ENCODE results near the gene NUDC.

Gene NUDC

GRCh38 chr1:26972821-26973220 lies 51.3 kb downstream of the NUDC start:
- no peak overlapping the region for H2BK120ac ChIP-seq (ENCODE audit: low read depth, low read length)
- H3K27me3 ChIP-seq (ENCODE audit: insufficient read depth, low read length, poor library complexity): no peaks in the 10 kb centered on the region
- DNase-seq: no peak
- no peak overlapping the region for H3K9ac ChIP-seq (ENCODE audit: low read length)
- no peak overlapping the region for H2BK15ac ChIP-seq (replicated peaks; ENCODE audit: low read depth)
- H3K4ac ChIP-seq (ENCODE audit: low read depth, low read length): no peak overlapping the region
- H2AK5ac ChIP-seq (ENCODE audit: low read length): no peak overlapping the region
- H3K27ac ChIP-seq (ENCODE audit: low read depth, low read length): no peak overlapping the region
- no peaks in the 10 kb centered on the region for H3K79me2 ChIP-seq (ENCODE audit: control insufficient read depth, insufficient read depth, low read length)
- no peak overlapping the region for H2BK5ac ChIP-seq (ENCODE audit: low read length)
- H3K4me3 ChIP-seq (ENCODE audit: low read length): no peak overlapping the region
- H3K18ac ChIP-seq (ENCODE audit: low read length): no peak overlapping the region
- H3K4me1 ChIP-seq (ENCODE audit: control insufficient read depth, low read depth, low read length): no peaks in the 10 kb centered on the region
- WGBS (ENCODE audit: extremely low coverage, insufficient coverage, low lambda C conversion rate): no CpG with 5 or more reads among the region's 4 CpGs
- no peak overlapping the region for H3K4me2 ChIP-seq (ENCODE audit: low read length)
- H3K56ac ChIP-seq (ENCODE audit: low read length): no peak overlapping the region
- H3K23ac ChIP-seq (ENCODE audit: low read length): no peak overlapping the region
- H3K79me1 ChIP-seq (ENCODE audit: low read length): no peaks in the 10 kb centered on the region
- H3K36me3 ChIP-seq (ENCODE audit: control insufficient read depth, insufficient read depth, low read length): no peaks in the 10 kb centered on the region
- H4K8ac ChIP-seq (ENCODE audit: low read depth, low read length): no peak overlapping the region
- H4K5ac ChIP-seq (ENCODE audit: low read length): no peak overlapping the region

- no peaks in the 10 kb centered on the region for H3K79me1 ChIP-seq (ENCODE audit: low read length)
These were observed 55.3 kb downstream of the NUDC start for GRCh38 chr1:26976621-26977510.

GRCh38 chr1:26978901-26979300 lies 57.4 kb downstream of the NUDC start:
- DNase-seq: no peak
- no CpG with 5 or more reads among the region's 2 CpGs for WGBS (ENCODE audit: extremely low coverage, insufficient coverage, low lambda C conversion rate)

More at GRCh38 chr1:26976621-26977510, 55.3 kb downstream of the NUDC start:
- H3K4me2 ChIP-seq (ENCODE audit: low read length): no peak overlapping the region
- no peaks in the 10 kb centered on the region for H3K27me3 ChIP-seq (ENCODE audit: insufficient read depth, low read length, poor library complexity)
- H4K8ac ChIP-seq (ENCODE audit: low read depth, low read length): no peak overlapping the region
- H3K36me3 ChIP-seq (ENCODE audit: control insufficient read depth, insufficient read depth, low read length): no peaks in the 10 kb centered on the region
- H3K79me2 ChIP-seq (ENCODE audit: control insufficient read depth, insufficient read depth, low read length): no peaks in the 10 kb centered on the region
- H3K4me3 ChIP-seq (ENCODE audit: low read length): no peak overlapping the region
- WGBS (ENCODE audit: extremely low coverage, insufficient coverage, low lambda C conversion rate): no CpG with 5 or more reads among the region's 3 CpGs
- H3K23ac ChIP-seq (ENCODE audit: low read length): no peak overlapping the region
- H3K9ac ChIP-seq (ENCODE audit: low read length): no peak overlapping the region
- H4K5ac ChIP-seq (ENCODE audit: low read length): no peak overlapping the region
- H3K4me1 ChIP-seq (ENCODE audit: control insufficient read depth, low read depth, low read length): no peaks in the 10 kb centered on the region
- H2AK5ac ChIP-seq (ENCODE audit: low read length): no peak overlapping the region
- DNase-seq: no peak
- H2BK15ac ChIP-seq (replicated peaks; ENCODE audit: low read depth): no peak overlapping the region
- H3K18ac ChIP-seq (ENCODE audit: low read length): no peak overlapping the region
- H2BK120ac ChIP-seq (ENCODE audit: low read depth, low read length): no peak overlapping the region
- no peak overlapping the region for H3K27ac ChIP-seq (ENCODE audit: low read depth, low read length)
- H3K56ac ChIP-seq (ENCODE audit: low read length): no peak overlapping the region
- H3K4ac ChIP-seq (ENCODE audit: low read depth, low read length): no peak overlapping the region
- H2BK5ac ChIP-seq (ENCODE audit: low read length): no peak overlapping the region

GRCh38 chr1:26981146-26981846 lies 59.8 kb downstream of the NUDC start:
- Histone ChIP-seq H3K4me3 (ENCODE audit: low read length) (no peak overlapping the region), H3K4me2 (ENCODE audit: low read length) (no peak overlapping the region), H3K56ac (ENCODE audit: low read length) (no peak overlapping the region), H3K4ac (ENCODE audit: low read depth, low read length) (no peak overlapping the region), H3K27me3 (ENCODE audit: insufficient read depth, low read length, poor library complexity) (no peaks in the 10 kb centered on the region), H3K4me1 (ENCODE audit: control insufficient read depth, low read depth, low read length) (no peaks in the 10 kb centered on the region), H2BK5ac (ENCODE audit: low read length) (no peak overlapping the region), H2BK120ac (ENCODE audit: low read depth, low read length) (no peak overlapping the region), H3K79me1 (ENCODE audit: low read length) (no peaks in the 10 kb centered on the region), H3K18ac (ENCODE audit: low read length) (no peak overlapping the region), H2AK5ac (ENCODE audit: low read length) (no peak overlapping the region), H3K27ac (ENCODE audit: low read depth, low read length) (no peak overlapping the region), H2BK15ac (replicated peaks; ENCODE audit: low read depth) (no peak overlapping the region), H3K36me3 (ENCODE audit: control insufficient read depth, insufficient read depth, low read length) (no peaks in the 10 kb centered on the region), H4K8ac (ENCODE audit: low read depth, low read length) (no peak overlapping the region), H3K9ac (ENCODE audit: low read length) (no peak overlapping the region), H3K23ac (ENCODE audit: low read length) (no peak overlapping the region), H4K5ac (ENCODE audit: low read length) (no peak overlapping the region), H3K79me2 (ENCODE audit: control insufficient read depth, insufficient read depth, low read length) (no peaks in the 10 kb centered on the region)
- DNase-seq: no peak
- no CpG with 5 or more reads among the region's 3 CpGs for WGBS (ENCODE audit: extremely low coverage, insufficient coverage, low lambda C conversion rate)

More at GRCh38 chr1:26978901-26979300, 57.4 kb downstream of the NUDC start:
- Histone ChIP-seq H3K27me3 (ENCODE audit: insufficient read depth, low read length, poor library complexity) (no peaks in the 10 kb centered on the region), H3K18ac (ENCODE audit: low read length) (no peak overlapping the region), H3K4me3 (ENCODE audit: low read length) (no peak overlapping the region), H4K8ac (ENCODE audit: low read depth, low read length) (no peak overlapping the region), H3K9ac (ENCODE audit: low read length) (no peak overlapping the region), H2BK15ac (replicated peaks; ENCODE audit: low read depth) (no peak overlapping the region), H3K36me3 (ENCODE audit: control insufficient read depth, insufficient read depth, low read length) (no peaks in the 10 kb centered on the region), H3K27ac (ENCODE audit: low read depth, low read length) (no peak overlapping the region), H3K79me2 (ENCODE audit: control insufficient read depth, insufficient read depth, low read length) (no peaks in the 10 kb centered on the region), H3K23ac (ENCODE audit: low read length) (no peak overlapping the region), H4K5ac (ENCODE audit: low read length) (no peak overlapping the region), H3K4ac (ENCODE audit: low read depth, low read length) (no peak overlapping the region), H2AK5ac (ENCODE audit: low read length) (no peak overlapping the region), H2BK120ac (ENCODE audit: low read depth, low read length) (no peak overlapping the region), H3K79me1 (ENCODE audit: low read length) (no peaks in the 10 kb centered on the region), H3K4me1 (ENCODE audit: control insufficient read depth, low read depth, low read length) (no peaks in the 10 kb centered on the region), H3K56ac (ENCODE audit: low read length) (no peak overlapping the region), H2BK5ac (ENCODE audit: low read length) (no peak overlapping the region), H3K4me2 (ENCODE audit: low read length) (no peak overlapping the region)

- no peak overlapping the region for H3K27ac ChIP-seq (ENCODE audit: low read depth, low read length)
- no peak overlapping the region for H3K56ac ChIP-seq (ENCODE audit: low read length)
- no peak overlapping the region for H3K4me2 ChIP-seq (ENCODE audit: low read length)
- no CpG with 5 or more reads among the region's 5 CpGs for WGBS (ENCODE audit: extremely low coverage, insufficient coverage, low lambda C conversion rate)
- H3K9ac ChIP-seq (ENCODE audit: low read length): no peak overlapping the region
- DNase-seq: no peak
- H2AK5ac ChIP-seq (ENCODE audit: low read length): no peak overlapping the region
- no peak overlapping the region for H4K5ac ChIP-seq (ENCODE audit: low read length)
- H3K79me2 ChIP-seq (ENCODE audit: control insufficient read depth, insufficient read depth, low read length): no peaks in the 10 kb centered on the region
- no peak overlapping the region for H3K4me3 ChIP-seq (ENCODE audit: low read length)
- no peak overlapping the region for H2BK120ac ChIP-seq (ENCODE audit: low read depth, low read length)
- H3K36me3 ChIP-seq (ENCODE audit: control insufficient read depth, insufficient read depth, low read length): no peaks in the 10 kb centered on the region
- H3K23ac ChIP-seq (ENCODE audit: low read length): no peak overlapping the region
- no peak overlapping the region for H2BK15ac ChIP-seq (replicated peaks; ENCODE audit: low read depth)
- no peaks in the 10 kb centered on the region for H3K4me1 ChIP-seq (ENCODE audit: control insufficient read depth, low read depth, low read length)
- H4K8ac ChIP-seq (ENCODE audit: low read depth, low read length): no peak overlapping the region
- H2BK5ac ChIP-seq (ENCODE audit: low read length): no peak overlapping the region
- H3K18ac ChIP-seq (ENCODE audit: low read length): no peak overlapping the region
- no peaks in the 10 kb centered on the region for H3K27me3 ChIP-seq (ENCODE audit: insufficient read depth, low read length, poor library complexity)
- H3K79me1 ChIP-seq (ENCODE audit: low read length): no peaks in the 10 kb centered on the region
- no peak overlapping the region for H3K4ac ChIP-seq (ENCODE audit: low read depth, low read length)
These were observed 62.3 kb downstream of the NUDC start for GRCh38 chr1:26983863-26984262.
